ENCODE data around the gene MSN.
"Not testable (repeated sequence)": the region's sequence is repeated elsewhere in the genome, so short reads cannot be mapped to it uniquely, and the experiment has no call there.

Gene MSN

DNA sequence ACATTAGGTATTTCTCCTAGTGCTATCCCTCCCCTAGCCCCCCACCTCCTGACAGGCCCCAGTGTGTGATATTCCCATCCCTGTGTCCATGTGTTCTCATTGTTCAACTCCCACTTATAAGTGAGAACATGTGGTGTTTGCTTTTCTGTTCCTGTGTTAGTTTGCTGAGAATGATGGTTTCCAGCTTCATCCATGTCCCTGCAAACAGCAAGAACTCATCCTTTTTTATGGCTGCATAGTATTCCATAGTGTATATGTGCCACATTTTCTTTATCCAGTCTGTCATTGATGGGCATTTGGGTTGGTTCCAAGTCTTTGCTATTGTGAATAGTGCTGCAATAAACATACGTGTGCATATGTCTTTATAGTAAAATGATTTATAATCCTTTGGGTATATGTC is 92.1 kb downstream of the MSN start:
- not testable (repeated sequence) for H3K27ac Mint-ChIP-seq; H3K36me3 Mint-ChIP-seq (ENCODE audit: low read depth); H3K9me3 Mint-ChIP-seq; DNase-seq; H3K4me3 Mint-ChIP-seq
- Mint-ChIP-seq H3K27me3 (peaks cover 47% of the 10 kb centered on the region), H3K4me1 (ENCODE audit: low read depth) (peaks cover 55% of the 10 kb centered on the region)

DNA sequence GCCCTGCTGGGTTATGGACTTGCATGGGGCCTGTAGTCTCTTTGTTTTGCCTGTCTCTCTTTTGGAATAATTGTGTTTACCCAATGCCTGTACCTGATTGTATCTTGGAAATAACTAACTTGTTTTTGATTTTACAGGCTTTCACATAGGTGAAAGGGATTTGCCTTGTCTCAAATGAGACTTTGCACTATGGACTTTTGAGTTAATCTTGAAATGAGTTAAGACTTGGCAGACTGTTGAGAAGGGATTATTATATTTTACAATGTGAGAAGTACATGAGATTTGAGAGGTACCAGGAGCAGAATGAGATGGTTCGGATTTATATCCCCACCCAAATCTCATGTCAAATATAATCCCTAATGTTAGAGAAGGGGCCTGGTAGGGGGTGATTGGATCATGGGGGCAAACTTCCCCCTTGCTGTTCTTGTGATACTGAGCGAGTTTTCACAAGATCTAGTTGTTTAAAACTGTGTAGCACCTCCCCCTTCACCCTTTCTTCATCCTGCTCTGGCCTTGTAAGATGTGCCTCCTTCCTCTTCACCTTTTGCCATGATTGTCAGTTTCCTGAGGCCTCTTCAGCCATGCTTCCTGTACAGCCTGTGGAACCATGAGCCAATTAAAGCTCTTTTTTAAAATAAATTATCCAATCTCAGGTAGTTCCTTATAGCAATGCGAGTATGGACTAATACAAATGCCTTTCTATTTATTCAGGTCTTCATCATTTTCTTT is 102.3 kb downstream of the MSN start:
- Mint-ChIP-seq H3K9me3 (no peaks in the 10 kb centered on the region), H3K4me3 (no peak overlapping the region), H3K27me3 (peaks cover 22% of the 10 kb centered on the region), H3K36me3 (ENCODE audit: low read depth) (no peaks in the 10 kb centered on the region), H3K4me1 (ENCODE audit: low read depth) (no peaks in the 10 kb centered on the region), H3K27ac (no peak overlapping the region)
- DNase-seq: no peak

GRCh38 chrX:65772842-65773241 is 105.4 kb downstream of the MSN start:
- no peaks in the 10 kb centered on the region for H3K36me3 Mint-ChIP-seq (ENCODE audit: low read depth)
- DNase-seq: no peak
- H3K4me3 Mint-ChIP-seq: no peak overlapping the region
- H3K27ac Mint-ChIP-seq: no peak overlapping the region
- no peaks in the 10 kb centered on the region for H3K4me1 Mint-ChIP-seq (ENCODE audit: low read depth)
- no peaks in the 10 kb centered on the region for H3K9me3 Mint-ChIP-seq
- peaks cover 18% of the 10 kb centered on the region for H3K27me3 Mint-ChIP-seq

GRCh38 chrX:65781845-65782244 is 114.4 kb downstream of the MSN start:
- Mint-ChIP-seq H3K4me3 (no peak overlapping the region), H3K27ac (no peak overlapping the region), H3K4me1 (ENCODE audit: low read depth) (peaks cover 24% of the 10 kb centered on the region), H3K27me3 (peaks cover 48% of the 10 kb centered on the region), H3K9me3 (no peaks in the 10 kb centered on the region), H3K36me3 (ENCODE audit: low read depth) (no peaks in the 10 kb centered on the region)
- no peak for DNase-seq

- Mint-ChIP-seq H3K4me3 (no peak overlapping the region), H3K4me1 (ENCODE audit: low read depth) (peaks cover 24% of the 10 kb centered on the region), H3K9me3 (no peaks in the 10 kb centered on the region), H3K36me3 (ENCODE audit: low read depth) (no peaks in the 10 kb centered on the region), H3K27ac (no peak overlapping the region), H3K27me3 (peaks cover 37% of the 10 kb centered on the region)
- DNase-seq: no peak
Measured at GRCh38 chrX:65783746-65784145, 116.3 kb downstream of the MSN start.

Data from activated T-cell treated with anti-CD3 and anti-CD28 coated beads, Interleukin-2, amount 50 U/mL, for 24 hours (primary cell).